ENCODE data around the gene CHST3. TPM values are rescaled to one million over a fixed set of nuclear protein-coding genes. Genes with fewer than 3 reads are reported as not detected.
A peak's percentile ranks its signal among the peaks of the same experiment; 100 is the strongest.
"Not testable (repeated sequence)": the region's sequence is repeated elsewhere in the genome, so short reads cannot be mapped to it uniquely, and the experiment has no call there.

CHST3 gene, protein sequence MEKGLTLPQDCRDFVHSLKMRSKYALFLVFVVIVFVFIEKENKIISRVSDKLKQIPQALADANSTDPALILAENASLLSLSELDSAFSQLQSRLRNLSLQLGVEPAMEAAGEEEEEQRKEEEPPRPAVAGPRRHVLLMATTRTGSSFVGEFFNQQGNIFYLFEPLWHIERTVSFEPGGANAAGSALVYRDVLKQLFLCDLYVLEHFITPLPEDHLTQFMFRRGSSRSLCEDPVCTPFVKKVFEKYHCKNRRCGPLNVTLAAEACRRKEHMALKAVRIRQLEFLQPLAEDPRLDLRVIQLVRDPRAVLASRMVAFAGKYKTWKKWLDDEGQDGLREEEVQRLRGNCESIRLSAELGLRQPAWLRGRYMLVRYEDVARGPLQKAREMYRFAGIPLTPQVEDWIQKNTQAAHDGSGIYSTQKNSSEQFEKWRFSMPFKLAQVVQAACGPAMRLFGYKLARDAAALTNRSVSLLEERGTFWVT
- polyA plus RNA-seq (2012; ENCODE audit: insufficient read depth, insufficient read length) = not detected

DNA sequence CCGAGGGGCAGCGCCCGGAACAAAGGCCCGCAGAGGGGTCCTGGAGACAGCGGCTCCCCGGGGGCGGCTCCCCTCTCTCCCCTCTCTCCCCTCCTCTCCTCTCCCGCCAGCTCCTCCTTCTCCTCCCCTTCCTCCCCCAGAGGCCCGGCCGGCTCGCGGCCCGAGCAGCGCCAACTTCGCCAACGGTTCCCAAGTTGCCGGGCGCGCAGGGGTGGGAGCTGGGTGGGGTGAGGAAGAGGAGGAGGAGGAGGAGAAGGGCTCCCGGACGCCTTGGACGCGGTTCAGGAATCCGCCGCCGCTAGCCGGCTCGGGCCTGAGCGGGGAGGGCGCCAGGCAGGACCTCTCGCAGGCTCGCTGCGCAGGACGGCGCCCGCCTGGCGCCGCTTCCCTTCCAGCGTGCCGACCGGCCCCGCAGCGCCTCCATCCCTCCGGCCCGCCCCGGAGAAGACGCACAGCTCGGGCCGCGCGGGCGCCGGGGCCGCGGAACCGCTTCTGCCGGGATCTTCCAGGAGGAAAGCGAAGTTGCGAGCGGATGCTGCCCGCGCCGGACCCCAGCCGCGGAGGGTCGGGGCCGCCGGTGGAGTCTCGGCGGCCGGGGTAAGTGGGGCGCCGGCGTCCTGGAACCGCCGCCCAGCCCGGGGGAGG lies at the start of gene CHST3:
Gene CHST3, plus strand, starts transcription at position 298 of the 645 bp plus-strand sequence. CDS start 41,448 bp downstream, outside the sequence.
- H3K4me3 ChIP-seq (ENCODE audit: low read length) = no peak within 1 kb of the TSS

DNA sequence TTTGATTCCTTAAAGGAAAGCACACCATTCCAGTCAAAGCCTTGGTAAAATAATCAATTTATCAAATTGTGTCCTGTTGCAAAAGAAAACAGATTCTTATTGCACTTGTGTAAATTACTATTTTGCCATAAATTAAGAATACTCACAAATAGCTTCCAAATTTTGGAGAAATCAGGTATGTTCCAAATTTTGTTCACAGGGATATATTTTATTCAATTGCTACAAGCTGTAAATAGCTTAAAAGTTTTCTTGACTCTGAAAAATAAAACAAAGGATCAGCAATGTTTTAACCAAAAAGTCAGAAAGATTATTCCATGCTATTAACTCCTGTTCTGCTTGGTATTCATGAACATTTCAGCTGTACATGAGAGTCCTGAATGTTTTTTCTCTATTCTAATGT lies 47.4 kb upstream of the CHST3 start:
- no peak for DNase-seq (ENCODE audit: low read depth, low spot score)
- H3K4me3 ChIP-seq (ENCODE audit: low read length) = no peak overlapping the region

More for the DNA sequence above, at the start of gene CHST3:
- DNase-seq (ENCODE audit: low read depth, low spot score) = no peak

DNA sequence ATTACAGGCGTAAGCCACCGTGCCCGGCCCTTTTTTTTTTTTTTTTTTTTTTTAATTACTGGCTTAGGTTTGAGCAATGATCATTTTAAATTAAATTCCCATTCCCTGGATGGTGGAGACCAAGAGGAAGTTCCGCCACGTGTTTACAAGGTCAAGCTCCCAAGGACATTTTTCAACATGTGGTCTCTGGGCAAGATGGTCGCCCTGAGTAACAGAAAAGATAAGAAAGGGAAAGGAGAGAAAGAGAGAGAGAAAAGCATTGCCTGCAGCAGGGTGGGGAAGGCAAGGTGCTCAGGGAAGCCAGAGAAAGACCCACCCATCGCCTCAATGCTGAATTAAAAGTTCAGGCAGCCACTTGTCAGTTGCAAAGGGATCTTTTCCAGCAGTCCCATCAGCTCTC lies 45.2 kb upstream of the CHST3 start:
- H3K4me3 ChIP-seq (ENCODE audit: low read length) = no peak overlapping the region
- DNase-seq (ENCODE audit: low read depth, low spot score) = no peak

DNA sequence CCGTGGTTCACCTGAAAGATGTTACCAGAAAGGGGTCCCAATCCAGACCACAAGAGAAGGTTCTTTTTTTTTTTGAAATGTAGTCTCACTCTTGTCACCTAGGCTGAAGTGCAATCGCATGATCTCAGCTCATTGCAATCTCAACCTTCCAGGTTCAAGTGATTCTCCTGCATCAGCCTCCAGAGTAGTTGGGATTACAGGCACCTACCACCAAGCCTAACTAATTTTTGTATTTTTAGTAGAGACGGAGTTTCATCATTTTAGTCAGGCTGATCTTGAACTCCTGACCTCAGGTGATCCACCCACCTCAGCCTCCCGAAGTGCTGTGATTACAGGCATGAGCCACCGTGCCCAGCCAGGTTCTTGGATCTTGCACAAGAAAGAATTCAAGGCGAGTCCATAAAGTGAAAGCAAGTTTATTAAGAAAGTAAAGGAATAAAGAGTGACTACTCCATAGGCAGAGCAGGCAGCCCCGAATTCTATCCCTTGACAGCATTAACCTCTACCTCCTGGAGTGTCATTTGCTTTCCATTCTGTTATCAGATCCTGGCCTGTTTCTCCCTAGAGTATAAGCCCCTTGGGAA lies 44.1 kb upstream of the CHST3 start:
- H3K4me3 ChIP-seq (ENCODE audit: low read length); DNase-seq (ENCODE audit: low read depth, low spot score): not testable (repeated sequence)

DNA sequence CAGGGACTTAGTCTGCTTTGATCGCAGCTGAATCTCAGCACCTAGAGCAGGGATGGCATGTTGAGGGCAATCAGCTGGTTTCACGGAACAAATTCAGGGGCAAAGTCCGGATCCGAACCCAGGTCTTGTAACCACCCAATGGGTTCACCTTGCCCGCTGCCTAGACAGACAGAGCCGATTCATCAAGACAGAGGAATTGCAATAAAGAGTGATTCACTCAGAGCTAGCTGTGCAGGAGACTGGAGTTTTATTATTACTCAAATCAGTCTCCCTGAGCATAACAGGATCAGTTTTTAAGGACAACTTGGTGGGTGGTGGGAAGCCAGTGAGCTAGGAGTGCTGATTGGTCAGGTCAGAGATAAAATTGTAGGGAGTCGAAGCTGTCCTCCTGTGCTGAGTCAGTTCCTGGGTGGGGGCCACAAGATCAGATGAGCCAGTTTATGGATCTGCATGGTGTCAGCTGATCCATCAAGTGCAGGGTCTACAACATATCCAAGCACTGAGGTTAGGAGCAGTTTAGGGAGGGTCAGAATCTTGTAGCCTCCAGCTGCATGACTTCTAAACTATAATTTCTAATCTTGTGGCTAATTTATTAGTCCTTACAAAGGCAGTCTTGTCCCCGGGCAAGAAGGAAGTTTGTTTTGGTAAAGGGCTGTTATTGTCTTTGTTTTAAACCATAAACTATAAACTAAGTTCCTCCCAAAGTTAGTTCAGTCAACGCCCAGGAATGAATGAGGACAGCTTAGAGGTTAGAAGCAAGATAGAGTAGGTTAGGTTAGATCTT lies 43.5 kb upstream of the CHST3 start:
- H3K4me3 ChIP-seq (ENCODE audit: low read length) = no peak overlapping the region
- no peak for DNase-seq (ENCODE audit: low read depth, low spot score)

DNA sequence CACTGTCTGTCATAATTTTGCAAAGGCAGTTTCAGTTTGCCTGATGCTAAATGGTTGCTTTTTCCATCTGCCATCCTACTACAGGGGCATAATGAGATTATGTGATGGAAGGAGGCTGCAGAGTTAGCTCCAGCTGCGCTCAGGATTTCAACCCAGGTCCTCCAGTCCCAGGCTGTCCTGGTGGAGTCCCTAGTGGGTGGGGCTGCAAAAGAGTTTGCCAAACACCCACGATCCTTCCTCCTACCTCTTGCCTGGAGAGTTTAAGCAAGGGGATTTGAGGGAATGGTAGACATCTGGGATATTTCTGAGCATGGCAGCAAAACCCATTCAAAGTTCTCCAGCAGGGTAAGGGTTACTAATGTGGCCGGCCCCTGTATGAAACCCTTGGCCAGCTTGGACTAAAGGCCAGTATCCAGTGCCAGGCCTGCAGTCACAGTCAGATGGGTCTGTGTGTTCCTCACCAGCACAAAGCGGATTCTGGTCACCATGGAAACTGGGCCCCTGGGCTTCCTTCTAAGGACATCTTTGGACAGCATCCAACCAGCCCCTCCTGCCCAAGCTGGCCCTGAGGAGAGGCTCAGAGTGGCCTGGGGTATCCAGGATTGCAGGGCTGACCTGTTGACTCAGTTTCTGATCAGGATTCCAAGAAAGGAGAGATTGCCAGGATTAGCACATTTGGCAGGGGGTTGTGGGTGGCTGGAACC lies 42.7 kb upstream of the CHST3 start:
- no peak overlapping the region for H3K4me3 ChIP-seq (ENCODE audit: low read length)
- DNase-seq (ENCODE audit: low read depth, low spot score) = no peak

DNA sequence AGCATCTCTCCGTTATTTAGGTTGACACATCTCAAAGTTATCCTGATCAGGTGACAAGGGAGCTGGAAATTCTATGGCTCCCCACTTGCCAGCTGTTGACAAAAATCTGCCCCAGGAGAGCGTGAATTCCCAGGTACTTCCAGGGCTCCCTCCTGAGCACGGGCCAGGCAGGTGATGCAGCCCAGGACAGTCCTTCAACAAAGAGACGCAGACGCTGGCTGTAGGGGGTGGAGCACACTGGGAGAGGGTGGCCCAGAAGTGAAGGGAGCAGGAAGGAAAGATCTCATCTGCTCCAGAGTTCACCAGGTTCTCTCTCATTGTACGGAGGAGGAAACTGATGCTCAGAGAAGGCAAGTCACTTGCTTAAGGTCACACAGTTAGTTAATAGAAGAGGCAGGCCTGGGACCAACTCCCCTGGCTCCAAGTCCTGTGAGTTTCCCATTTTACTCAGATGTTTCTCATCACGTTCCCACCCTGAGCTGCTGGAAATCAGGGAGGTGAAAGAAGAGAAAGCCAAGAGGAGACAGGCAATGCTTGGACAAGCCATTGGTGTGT lies 41.0 kb upstream of the CHST3 start:
- no peak for DNase-seq (ENCODE audit: low read depth, low spot score)
- H3K4me3 ChIP-seq (ENCODE audit: low read length) = no peak overlapping the region

DNA sequence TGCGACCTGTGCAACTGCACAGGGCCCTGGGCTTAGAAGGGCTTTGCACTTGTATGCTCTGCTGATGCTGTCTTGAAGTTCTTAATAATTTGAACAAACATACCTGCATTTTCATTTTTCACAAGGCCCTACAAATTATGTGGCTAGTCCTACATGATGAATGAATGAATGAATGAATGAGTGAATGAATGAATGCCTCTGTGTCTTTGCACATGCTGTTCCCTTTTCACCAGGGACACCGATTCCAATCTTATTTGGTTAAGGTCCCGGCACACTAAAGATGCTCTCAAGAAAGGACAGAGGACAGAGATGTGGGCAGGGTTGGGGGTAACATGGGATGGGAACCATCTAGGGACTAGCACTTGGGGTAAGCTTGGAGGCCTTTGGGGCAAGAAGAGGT lies 39.4 kb upstream of the CHST3 start:
- DNase-seq (ENCODE audit: low read depth, low spot score) = no peak
- H3K4me3 ChIP-seq (ENCODE audit: low read length) = no peak overlapping the region

DNA sequence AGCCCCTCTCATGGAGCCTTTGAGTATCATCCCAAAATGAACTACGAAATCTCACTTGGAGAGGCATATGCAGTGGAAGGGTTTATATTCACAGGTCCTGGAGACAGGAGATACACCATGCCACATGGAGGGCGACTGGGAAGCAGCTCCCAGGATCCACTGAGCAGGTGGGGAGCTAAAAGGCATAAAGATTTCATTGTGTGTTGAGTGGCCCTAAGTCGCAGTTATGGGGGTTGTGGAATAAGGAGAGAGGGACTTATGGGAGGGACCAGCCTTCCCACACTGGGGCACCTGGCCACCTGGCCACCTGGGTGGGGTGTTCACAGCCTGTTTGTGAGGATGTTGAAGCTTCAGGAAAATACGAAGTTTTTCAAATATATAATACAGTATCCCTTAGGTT lies 37.0 kb upstream of the CHST3 start:
- DNase-seq (ENCODE audit: low read depth, low spot score) = no peak

DNA sequence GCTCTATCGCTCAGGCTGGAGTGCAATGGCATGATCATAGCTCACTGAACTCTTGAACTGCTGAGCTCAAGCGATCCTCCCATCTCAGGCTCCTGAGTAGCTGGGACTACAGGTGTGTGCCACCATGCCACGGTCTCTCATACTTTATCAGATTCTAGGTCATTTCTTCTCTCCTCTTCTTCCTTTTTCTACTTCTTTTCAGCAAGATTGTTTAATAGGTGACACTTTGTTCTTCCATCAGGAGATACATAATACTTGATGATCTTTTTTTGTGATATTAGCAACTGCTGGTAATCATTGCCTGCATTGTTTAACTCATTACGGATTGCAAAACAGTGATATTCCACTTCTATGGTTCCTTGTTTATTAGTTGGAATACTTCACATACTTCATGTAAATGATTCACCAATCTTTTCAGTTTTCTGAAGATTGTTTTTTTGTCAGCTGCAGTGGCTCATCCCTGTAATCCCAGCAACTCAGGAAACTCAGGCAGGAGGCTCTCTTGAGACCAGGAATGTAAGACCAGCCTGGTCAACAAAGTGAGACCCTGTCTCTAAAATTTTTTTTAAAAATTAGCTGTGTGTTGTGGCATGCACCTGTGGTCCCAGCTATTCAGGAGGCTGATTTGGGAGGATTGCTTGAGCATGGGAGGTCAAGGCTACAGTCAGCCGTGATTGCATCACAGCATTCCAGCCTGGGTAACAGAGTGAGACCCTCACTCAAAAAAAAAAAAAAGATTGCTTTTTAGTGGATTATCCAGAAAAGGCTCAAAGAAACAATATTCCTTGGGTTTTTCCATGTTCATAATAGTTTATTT lies 36.2 kb upstream of the CHST3 start:
- DNase-seq (ENCODE audit: low read depth, low spot score) = no peak

More for the DNA sequence above, 37.0 kb upstream of the CHST3 start:
- no peak overlapping the region for H3K4me3 ChIP-seq (ENCODE audit: low read length)

DNA sequence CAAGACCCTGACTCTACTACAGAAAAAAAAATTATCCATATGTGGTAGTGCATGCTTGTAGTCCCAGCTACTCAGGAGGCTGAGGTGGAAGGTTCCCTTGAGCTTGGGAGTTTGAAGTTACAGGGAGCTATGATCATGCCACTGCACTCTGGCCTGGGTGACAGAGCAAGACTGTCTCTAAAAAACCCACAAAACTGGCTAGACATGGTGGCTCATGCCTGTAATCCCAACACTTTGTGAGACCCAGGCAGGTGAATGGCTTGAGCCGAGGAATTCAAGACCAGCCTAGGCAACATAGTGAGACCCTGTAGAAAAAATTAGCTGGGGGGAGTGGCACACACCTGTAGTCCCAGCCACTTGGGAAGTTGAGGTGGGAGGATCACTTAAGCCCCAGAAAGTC lies 32.9 kb upstream of the CHST3 start:
- no peak for DNase-seq (ENCODE audit: low read depth, low spot score)
- H3K4me3 ChIP-seq (ENCODE audit: low read length) = no peak overlapping the region

More for the DNA sequence above, 36.2 kb upstream of the CHST3 start:
- H3K4me3 ChIP-seq (ENCODE audit: low read length) = no peak overlapping the region

DNA sequence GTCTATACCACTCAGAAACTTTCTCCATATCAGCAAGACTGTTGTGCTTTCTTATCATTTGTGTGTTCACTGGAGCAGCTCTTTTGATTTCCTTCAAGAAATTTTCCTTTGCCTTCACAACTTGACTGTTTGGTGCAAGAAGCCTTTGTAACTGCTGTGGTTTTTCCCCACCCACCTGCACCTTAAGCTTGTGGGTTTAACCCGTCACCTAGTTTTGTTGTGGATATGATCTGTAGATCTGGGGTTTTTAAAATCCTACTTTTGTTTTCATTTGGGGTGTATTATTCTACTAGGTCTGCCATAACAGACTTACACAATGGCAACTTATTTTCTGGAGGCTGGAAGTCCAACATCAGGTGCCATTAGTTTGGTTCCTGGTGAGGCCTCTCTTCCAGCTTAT lies 30.5 kb upstream of the CHST3 start:
- no peak overlapping the region for H3K4me3 ChIP-seq (ENCODE audit: low read length)
- DNase-seq (ENCODE audit: low read depth, low spot score) = peak; percentile 99

DNA sequence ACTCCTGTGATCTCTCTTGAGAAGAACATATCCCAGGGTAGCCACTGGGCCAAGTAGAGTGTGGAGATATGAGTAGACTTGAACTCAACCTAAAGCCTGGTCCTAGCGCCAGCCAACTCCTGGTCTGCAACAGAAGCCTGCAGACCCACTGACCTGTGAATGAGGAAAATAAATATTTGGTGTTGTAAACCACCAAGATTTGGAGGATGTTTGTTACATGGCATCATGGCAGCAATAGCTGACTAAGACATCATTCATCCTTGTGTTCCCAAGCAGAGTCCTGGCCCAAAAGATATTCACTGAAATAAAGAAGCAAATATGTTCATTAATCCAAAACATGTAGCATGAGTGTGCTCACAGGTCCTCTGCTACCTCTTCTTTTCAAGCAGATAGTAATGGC lies 26.0 kb upstream of the CHST3 start:
- no peak for DNase-seq (ENCODE audit: low read depth, low spot score)
- no peak overlapping the region for H3K4me3 ChIP-seq (ENCODE audit: low read length)

DNA sequence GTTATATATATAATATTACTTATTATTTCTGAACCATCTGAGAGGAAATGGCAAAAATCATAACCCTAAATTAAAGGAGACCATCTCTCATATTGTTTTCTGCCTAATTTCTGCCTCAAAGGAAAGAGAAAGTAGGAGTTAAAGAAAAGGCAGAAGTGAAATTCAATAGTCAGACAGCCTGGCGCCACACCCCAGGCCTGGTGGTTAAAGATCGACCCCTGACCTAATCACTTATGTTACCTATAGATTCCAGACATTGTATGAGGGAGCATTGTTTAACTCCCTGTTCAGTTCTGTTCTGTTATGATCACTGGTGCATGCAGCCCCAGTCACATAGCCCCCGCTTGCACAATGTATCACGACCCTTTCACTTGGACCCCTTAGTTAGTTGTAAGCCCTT lies 24.9 kb upstream of the CHST3 start:
- no peak for DNase-seq (ENCODE audit: low read depth, low spot score)

DNA sequence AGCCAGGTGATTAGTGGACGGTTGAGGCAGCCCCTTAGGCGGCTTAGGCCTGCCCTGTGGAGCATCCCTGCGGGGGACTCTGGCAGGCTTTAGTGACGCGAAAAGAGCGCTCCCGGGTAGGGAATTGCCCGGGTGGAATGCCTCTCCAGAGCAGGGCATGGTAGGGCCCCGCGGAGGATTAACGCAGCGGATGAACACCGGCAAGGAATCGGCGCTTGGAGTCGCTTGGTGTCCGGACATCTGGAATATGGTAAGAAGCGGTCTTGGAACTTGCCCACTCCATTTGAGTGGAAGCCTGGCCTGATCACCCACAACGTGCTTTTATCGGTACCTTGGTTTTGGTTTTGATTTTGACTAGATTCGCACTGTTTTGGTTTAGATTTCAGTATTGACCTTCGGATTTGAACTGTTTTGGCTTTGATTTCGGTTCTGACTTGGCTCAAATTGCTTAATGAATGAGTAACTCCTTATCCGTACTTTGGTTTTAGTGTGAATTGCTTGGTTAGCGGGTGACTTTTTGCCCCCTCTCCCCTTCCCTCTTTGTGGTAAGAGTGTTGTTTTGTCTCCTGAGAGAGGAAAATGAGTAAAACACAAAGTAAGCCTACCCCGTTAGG lies 24.2 kb upstream of the CHST3 start:
- no peak overlapping the region for H3K4me3 ChIP-seq (ENCODE audit: low read length)
- no peak for DNase-seq (ENCODE audit: low read depth, low spot score)

More for the DNA sequence above, 24.9 kb upstream of the CHST3 start:
- no peak overlapping the region for H3K4me3 ChIP-seq (ENCODE audit: low read length)

DNA sequence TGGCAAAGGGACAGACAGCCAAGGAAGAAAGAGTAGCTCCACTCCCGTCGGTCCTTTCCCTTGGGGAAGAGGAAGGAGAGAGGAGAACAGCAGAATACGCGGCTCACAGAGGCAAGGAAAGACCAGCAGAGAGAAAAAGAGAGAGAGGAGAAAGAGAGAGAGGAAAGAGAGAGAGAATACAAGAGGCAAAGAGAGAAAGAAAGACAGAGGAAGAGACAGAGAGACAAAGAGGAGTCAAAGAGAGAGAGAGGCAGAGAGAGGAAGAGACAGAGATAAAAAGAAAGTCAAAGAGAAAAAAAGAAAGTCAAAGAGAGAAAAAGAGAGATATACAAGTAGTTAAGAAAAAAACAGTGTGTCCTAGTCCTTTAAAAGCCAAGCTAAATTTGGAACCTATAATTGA lies 23.4 kb upstream of the CHST3 start:
- DNase-seq (ENCODE audit: low read depth, low spot score) = no peak

DNA sequence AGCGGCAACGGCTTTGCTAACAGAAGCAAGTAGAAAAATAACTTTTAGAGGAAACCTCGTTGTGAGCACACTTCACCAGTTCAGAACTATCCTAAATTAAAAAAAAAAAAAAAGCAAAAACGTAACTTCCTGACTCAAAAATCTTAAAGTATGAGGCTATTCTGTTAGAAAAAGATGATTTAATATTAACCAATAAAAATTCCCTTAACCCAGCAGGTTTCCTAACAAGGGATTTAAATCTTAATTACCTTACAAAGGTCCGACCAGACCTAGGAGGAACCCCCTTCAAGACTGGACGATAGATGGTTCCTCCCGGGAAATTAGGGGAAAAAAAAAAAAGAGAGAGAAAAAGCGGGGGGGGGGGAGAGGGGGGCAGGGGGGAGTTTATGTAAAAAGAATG lies 22.9 kb upstream of the CHST3 start:
- H3K4me3 ChIP-seq (ENCODE audit: low read length) = no peak overlapping the region
- no peak for DNase-seq (ENCODE audit: low read depth, low spot score)

More for the DNA sequence above, 23.4 kb upstream of the CHST3 start:
- H3K4me3 ChIP-seq (ENCODE audit: low read length) = no peak overlapping the region

Data from Jurkat, Clone E6-1 (cell line).